Glomerular endothelial cell (primary cell): ENCODE data around the gene DOCK9. TPM values are rescaled to one million over a fixed set of nuclear protein-coding genes. Genes with fewer than 3 reads are reported as not detected.
"Not testable (repeated sequence)": the region's sequence is repeated elsewhere in the genome, so short reads cannot be mapped to it uniquely, and the experiment has no call there.

Experiments used
- DNase-seq: peaks from one replicate; pipeline ENCODE4 v3.0.0-alpha.2; 2011; ENCODE audit warnings: low read depth, low spot score; ENCODE audit errors: extremely low read depth
- total RNA-seq: library from RNA; depleted of rRNA; stranded (reverse); fragments of >200 nt; gene quantifications from 2 replicates; pipeline ENCODE4 v1.2.3, GENCODE V29; 2015

Gene DOCK9
- total RNA-seq, 1 donor from 2014 or later = 400 TPM

DNA sequence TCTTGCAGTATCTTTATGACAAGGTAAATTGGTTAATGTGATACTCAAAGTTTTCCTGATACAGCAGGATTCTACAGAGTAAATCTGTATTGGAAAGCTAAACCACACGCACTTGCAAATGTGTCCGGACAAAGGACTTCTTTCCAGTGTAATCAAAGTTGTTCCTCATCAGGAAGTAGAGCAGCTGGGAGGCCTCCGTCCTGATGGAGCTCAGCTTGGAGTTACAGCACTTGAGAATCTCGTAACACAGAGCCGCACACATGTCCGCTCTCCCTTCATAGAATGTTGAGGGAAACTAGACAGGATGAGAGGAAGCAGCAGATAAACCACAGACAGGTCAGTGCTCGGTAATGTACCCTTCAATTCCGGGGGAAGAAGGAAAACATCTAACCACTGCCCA, 146.6 kb downstream of the DOCK9 start:
- DNase-seq = no peak

DNA sequence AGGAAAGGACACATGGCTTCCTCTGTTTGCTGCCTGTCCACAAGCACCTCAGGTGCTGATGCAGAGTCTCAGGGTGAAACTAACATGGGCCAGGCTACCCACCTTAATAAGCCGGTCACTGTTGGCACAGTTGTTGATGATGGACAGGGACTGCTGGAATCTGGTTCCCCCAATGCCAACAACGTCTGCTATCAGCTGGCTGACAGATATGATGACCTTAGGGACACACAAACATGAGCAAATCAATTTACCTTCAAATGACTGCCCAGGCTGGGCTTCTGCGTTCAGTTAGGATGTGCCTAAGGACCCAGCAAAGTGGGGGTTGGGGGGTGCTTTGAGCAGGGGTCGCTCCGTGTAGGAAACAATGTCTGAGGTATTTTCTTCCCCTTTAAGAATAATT, 148.3 kb downstream of the DOCK9 start:
- no peak for DNase-seq

DNA sequence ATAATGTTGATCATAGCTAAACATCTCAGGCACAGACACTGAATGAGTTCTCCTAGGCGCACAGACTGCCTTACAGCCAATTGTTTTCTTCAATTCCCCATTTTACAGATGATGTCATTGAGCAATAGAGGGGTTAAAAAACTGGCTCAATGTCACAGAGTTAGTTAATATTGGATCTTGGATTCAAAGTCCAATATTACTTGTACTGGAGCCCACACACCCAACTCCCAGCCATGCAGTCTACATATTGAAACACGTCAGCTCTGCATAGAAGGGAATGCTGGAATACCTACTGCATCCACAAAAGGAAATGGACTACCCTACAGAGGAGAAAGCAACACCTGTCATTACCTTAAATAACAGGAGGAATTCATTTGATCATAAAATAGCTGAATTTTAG, 149.2 kb downstream of the DOCK9 start:
- no peak for DNase-seq

DNA sequence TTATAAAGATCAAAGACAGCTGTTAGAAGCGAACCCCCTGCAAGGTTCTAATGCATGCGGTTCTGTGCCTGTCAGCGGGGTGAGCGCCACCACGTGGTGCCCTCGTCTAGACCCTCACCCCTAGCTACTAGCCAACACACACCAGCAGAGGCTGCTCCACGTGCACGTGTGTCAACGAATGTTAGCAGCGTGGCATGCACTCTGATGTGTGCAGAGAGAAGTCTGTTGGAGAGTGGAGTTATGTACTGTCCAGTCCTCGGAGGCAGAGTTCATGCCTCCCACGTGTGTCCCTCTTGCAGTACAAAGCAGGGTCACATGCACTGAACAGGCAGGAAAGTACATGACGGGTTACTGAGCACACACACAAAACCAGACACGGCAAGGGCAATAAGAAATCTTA, 150.4 kb downstream of the DOCK9 start:
- no peak for DNase-seq

DNA sequence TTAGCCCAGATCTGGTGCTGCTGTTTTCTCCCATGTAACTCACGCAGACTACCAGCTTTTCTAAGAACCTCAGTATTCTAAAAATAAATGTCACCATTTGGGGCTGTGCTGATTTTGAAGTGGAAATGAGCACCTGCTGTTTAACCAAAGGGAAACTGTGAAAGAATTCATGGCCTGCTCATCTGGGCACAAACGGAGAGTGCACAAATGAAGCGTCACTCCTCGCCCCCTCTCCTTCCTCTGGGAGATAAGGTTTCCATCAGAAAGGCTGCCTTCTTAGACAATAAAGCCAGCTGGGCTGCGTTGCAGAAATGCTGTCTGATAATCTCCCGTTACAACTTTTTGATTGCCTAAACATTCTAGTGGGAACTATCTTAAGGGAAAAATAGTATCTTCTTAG, 151.7 kb downstream of the DOCK9 start:
- no peak for DNase-seq

DNA sequence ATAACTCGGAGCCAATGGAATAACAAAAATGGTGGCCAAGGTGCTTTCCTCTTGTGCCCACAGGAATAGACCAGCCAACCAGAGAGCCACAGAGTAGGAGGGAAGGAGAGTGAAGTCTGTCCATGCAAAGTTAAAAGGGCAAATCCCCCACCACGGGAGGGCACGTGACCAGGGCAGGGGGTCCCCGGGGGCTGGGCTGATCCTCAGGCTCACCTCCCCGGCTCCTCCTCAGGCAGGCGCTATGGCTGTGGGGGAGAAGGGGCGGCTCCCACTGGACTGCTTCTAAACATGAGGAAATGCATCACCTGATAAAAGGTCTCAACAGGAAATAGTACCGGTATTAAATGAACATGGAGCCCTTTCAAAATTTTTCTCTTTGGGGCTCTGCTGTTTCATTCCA, 152.2 kb downstream of the DOCK9 start:
- DNase-seq = no peak

DNA sequence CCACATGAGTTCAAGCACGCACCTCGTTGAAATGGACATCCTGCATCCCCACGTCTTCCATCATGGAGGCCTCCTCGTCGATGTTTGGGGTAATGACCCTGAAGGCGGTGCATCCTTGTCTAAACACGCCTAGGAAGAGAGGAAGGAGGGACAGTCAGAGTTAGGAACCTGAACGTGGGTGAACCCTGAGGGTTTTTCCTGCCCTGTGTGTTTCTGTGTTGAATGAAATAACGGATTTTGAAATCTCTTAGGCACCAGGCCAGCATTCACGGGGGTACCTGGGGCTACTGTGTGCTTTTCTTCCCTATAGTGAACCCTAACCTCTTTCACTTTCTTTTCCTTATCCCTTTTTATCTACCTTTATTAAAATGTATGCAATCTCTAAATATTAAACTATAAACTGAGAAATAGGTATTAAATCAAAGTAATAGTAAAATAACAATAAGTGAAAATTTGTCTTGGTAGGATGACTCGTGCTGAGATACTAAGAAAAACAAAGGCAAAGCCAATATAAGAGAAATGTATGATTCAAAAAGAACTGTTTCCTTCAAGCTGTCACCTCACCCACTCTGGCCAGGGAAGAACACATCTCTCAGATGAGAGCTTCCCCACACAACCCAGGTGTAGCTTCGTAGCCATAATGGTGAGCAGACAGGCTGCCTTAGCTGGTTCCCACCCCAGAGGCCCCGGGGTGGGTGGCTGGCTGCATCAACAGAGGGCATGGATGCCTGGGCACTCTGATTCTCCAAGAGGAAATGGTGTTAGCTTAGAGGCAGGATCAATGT, 153.3 kb downstream of the DOCK9 start:
- no peak for DNase-seq

DNA sequence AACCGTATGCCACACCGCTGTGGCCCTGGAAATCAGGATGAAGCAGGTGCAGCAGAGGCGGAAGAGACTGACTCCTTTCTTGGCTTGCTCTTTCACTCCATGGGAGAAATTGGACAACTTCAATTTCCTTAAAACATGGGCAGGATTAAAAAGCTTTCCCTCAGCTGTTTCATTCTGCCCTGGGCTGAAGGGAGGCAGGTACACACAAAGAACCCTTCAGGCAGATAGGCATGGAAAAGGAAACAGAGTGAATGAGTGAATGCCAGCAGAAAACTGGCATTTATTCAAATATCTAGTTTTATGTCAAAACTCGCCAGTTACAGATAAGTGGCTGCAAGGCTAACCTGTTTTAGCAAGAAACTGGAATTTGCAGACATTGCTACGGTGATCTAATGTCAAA, 154.4 kb downstream of the DOCK9 start:
- DNase-seq = no peak

DNA sequence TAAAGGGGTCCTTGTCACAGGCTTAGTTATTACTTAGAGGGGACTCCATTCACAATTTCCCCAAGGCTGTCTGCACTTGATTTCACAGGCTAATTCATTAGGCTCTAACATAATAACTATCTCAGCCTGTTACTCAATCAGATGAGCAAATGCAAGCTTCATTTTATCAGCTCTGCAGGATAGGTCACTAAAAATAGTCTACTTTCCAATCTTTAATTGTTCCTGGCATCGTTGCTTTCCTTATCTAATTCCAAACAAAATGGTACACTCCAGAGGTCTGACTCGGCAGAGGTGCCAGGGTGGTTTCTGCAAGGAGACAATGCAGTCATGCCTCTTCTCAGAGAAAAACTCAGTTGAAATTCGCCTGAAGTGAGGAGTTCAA, 155.6 kb downstream of the DOCK9 start:
- no peak for DNase-seq

DNA sequence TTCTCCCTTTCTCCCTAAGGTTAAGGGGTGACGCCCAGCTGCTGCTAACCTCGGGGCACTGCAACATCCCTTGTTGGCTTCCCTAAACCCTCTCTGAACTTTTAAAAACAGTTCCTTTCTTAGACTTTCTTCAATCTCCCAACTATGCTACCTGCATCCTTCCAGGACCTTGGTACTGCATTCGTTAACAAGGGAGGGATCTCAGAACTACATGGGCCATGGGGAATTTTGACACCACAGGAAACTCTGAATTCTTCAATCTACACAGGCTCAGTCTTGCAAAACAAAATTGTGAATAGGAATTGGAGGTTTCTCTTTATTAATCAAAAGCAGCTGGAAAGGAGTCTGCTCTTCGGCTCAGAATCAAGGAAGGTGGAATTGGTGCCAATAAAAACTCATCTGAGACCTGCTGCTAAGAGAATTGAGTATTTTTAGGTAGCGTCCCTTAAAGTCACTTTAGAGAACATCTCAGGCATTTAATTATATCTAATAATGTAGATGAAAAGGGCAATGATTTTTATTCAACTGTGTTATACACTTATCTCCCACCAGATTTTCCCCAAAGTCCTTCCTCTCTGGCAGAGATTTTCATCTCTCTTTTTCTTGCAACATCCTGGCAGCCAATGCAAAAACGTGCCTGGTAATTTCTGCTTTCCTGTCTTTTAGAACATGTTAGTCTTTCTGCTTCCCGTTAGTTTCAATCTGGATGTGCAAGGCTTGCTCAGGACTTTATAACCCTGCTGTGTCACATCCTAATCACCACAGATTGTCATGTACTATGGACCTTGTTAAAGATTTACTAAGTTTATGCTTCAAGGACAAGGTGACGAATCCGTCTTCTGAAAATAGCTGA, 156.3 kb downstream of the DOCK9 start:
- no peak for DNase-seq

DNA sequence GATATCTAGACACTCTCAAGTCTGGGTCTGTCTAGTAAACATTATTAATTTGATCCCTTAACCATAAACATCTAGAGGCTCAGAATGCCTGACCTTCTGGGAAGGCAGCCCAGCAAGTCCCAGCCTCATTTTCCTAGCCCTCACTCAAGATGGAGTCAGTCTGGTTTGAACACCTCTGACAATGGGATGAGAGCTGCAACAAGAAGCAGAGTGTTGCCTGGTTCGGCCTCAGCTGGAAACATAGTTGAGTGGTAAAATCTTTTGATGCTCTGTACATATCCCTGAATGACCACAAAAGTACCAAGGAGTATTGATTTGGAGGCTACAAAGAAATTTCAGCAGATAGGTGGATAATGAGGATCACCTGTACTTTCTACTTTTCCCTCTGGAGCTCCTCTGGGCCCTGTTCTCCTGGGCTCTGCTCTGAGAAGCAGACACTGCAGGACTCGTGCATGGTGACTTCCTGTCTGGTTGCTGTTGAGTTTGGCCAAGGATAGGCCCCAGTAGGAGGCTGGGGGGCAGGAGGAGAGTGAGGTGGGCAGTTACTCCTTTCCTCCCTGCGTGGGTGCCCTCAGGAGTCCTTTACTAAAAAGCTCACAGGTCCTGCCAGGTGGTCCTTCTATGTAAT, 157.0 kb downstream of the DOCK9 start:
- no peak for DNase-seq

DNA sequence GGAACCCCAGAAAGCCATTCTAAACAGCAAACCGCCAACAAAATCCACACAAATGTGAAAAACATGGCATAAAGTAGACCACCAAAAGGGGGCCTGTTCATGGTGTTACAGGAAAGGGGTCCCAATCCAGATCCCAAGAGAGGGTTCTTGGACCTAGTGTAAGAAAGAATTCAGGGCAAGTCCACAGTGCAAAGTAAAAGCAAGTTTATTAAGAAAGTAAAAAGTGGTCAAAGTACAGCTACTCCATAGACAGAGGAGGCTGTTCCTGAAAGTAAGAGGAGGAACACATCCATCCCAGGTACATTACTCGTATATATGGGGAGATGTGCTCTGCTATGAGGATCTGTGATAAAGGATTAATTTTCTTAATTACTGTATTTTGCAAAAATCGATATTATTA, 157.6 kb downstream of the DOCK9 start:
- no peak for DNase-seq

DNA sequence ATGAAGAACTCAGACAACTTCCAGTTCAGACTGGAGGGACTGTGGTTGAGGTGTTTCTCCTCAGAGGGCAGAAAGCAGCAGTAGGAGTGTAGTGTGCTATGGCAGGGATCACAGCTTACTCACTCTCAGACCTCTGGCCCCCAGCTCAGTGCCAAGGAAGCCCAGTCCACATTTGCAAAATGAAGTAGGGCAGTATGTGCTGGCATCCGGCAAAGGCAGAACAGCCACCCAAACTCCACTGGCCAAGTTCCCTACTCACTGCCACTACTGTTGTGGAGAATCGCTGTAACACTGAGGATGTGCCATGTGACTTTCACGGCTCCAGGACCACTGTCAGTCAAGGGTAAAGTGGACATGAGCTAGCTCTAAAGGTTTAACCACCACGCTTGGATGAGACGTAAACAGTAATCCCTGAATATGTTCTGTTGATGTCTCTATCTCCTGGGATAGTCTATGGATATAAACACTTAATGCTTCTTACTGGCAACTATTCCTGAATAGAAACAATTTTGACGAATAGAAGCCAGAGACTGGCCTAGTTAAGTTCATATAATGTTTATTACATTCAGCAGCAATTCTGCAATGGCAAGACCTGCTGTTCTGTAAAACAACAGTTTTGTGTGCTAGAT, 158.4 kb downstream of the DOCK9 start:
- DNase-seq = no peak

DNA sequence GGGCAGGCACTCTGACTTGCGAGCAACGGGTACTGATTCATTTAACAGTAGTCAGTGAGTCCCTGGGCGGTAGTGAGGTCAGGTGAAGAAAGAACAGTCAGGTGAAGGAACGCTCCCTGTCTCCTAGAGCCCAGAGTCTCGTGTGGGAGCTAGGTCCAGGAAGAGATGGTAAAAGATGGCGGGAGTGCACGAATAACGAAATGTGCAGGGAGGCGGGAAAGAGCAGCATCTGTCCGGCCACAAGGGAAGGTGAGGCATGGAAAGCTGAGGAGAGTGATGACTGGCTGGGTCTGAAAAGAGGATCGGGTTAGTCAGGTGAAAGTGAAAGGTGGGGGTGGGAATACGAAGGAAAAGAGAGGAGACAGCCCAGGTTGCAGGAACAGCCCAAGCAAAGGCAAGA, 161.5 kb downstream of the DOCK9 start:
- DNase-seq = no peak

DNA sequence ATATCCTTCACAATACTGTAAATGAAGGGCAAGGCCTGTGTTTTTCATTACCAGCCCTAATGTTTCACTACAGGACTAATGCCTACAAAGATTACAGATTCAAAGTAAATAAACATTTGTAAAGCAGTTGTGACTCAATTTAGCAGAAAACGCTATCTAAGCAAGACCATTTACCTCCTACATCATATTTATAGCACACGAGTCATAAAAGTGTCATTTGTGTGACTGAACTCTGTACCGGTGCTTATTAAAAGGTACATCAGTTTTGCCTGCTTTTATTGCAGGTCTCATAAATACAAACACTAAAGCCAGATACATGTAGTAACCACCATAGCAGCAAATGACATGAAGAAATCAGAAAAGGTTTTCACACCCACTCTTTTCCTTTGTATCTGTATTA, 163.9 kb downstream of the DOCK9 start:
- no peak for DNase-seq

DNA sequence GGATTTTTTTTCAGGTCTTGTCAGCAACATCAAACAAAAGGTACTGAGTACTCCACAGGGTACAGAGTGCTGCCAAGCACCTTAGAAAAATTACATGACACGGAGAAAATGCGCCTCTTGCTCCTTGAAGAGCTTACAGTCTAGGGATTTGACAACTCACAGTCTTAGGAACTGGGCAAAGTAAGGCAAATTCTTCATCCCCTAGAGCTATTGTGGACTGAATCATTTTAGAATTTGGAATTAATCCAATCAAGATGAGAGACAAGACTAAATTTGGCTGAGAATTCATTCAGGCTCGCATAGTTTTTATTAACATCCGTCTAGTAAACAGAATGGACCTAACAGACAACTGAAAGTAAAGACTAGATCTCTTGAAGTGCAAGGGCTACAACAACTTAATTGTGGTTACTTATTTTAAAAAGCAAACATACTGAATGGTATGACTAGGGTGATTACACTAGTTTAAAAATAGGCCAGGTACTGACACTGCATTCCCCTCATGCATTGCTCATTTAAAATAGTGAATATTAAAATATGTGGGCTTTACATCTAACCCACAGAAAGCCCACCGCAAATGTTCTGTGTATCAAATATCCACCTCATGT, 165.6 kb downstream of the DOCK9 start:
- DNase-seq = not testable (repeated sequence)

DNA sequence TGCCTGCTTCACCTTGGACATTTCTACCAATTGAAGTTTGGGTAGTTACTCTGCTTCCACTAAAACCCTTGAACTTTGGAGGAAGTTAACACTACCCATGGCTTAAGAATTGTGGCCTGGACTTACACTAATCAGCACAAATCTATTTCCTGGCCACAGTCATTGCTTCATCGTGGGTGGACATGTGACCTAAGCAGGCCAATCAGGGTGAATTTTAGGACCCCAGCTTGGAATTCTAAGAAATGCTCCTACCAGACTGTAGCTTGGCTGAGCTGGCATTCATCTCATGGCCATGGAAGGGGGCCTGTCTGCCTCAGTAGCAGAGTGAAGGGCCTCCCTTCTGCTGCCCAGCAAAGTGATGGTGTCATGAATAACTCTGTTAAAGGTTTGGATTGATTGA, 167.1 kb downstream of the DOCK9 start:
- no peak for DNase-seq

DNA sequence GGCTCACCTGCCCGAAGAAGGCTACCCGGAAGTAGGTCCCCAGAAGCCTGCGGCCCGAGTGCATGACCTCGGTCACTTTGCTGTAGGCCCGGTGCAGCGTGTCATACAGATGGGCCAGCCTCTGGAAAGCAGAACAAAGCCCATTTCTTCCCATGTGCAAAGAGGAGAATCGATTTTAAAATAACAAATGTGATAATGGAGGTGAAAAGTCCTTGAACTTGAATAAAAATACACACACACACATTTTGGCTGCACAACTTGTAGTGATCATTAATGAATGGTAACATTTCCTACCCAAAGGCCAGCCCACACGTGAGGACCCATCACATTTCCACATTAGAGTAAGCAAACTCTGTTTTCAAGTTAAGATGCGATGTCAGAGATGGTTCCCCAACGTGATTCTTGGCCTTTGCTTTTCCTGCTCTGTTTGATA, 168.5 kb downstream of the DOCK9 start:
- no peak for DNase-seq

DNA sequence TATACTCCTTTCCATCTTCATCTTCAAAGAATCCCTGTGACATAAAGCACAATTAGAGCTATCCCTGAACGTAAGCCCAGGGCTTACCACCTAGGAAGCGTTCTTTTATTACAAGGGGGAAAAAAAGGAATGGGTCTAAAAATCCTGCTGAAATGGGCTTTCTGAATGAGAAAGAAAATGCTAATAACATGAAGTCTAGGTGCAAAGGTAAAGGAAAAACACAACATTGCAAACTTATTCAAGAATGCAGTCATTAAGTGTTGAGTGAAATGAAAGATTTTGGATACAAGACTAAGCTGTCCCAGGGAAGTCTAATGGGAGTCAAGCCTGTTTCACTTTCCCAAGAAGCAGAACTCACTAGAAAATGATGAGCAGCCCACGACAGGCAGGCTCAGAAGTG, 170.1 kb downstream of the DOCK9 start:
- DNase-seq = no peak

DNA sequence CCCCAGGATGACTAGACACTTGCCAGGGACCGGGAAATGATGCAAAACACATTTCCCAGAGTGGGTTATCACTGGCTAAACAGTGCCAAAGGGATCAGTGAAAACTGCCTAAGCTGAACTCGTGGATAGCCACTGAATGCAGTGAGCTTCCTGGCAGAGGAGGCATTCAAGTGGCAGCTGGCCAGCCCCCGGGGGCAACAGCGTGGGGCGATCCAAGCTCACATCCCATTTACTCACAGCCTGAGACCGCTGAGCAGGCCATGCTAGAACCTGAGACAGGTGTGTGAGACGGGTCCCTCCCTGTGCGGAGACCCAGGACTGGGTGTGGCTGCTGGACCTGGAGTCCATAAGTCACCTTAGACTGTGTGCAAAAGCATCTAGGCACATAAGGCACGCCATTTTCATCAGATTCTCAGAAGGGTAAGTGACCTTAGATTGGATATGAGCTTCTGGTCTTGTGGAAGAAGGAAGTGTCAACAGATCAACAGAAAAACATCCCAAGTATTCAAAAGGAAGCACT, 173.5 kb downstream of the DOCK9 start:
- DNase-seq = no peak

DNA sequence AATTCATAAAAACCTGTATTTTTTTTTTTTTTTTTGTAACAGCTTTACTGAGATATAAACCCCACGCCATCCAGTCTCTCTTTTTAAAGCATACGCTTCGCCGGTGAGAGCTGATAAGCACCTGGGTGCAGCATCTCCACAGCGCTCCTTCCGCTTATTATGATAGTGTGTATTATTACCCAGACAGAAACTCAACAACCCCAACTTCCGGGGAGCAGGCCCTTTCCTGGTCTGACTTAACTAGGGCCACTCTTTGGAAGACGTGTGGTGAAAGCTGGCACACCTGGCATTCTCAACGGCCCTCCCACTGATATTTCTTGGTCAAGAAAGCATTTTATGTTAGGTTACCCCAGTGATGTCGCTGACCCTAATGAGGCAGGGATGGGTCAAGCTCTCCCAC, 173.9 kb downstream of the DOCK9 start:
- no peak for DNase-seq
